IPS-18c (cell line): ENCODE results near the gene PER3.

Experiments used
- H3K4me3 ChIP-seq: 2 replicates; pipeline ENCODE4 v1.7.0; 2013; ENCODE audit warnings: low read depth, mild to moderate bottlenecking, low read length, moderate library complexity; ENCODE audit not compliant: insufficient read depth
- H3K9me3 ChIP-seq: one replicate; pipeline ENCODE4 v1.6.1; 2013; ENCODE audit warnings: mild to moderate bottlenecking, low read length, moderate library complexity; ENCODE audit not compliant: control insufficient read depth, insufficient read depth

Gene PER3

DNA sequence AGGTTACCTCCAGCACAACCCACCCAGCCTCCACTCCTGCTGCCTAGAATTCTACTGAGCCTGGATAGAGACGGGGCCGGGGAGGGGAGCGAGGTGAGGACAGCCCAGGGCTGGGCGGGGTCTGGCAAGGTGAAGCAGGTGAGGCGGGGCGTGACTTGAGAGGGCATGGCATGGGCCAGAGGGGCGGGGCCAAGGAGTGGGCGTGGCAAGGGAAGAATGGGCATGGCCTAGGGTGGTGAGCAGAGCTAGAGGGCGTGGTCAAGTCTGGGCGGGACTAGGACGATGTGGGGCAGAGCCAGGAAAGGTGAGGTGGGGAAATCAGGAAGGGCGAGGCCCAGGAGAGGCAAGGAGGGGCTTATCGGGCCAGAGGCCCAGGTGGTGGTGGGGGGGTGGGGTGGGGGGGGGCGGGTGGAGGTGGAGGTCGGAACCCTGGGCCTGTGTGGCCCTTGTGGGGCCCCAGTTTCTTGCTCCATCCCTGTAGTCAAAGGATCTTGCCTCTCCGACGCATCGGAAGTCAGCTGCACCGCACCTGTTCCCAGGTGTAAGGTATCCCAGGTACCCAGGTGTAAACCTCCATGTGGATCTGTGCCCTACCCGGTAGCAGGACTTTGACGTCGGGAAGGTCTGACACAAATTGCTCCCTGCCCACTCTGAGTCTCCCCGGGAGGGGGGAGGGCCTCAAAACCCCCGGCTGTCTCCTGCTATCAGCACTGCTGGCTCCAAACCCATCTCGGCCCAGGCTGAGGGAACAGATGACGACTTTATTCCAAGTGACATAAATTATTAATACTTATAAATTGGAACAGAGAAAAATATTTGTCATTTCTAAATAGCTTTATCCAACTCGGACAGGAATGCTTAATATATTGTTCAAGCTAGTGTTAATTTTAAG, 101.7 kb downstream of the PER3 start:
- Histone ChIP-seq H3K9me3 (no peaks in the 10 kb centered on the region), H3K4me3 (no peak overlapping the region)

DNA sequence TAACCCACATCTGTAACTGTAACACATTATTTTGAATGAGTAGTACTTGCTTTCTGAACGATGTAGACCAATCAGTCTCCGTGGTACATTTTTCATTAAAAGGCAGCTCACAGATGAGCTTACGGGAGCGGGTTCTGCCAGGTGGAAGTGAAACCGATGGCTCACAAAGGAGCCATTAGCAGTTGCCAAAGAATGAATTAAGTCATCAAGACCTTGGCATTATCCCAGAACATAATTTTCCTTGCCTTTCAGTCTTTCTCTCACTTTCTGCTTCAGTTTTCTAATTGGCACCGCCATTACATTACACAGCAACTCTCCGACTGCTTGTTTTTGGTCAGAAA, 102.3 kb downstream of the PER3 start:
- Histone ChIP-seq H3K9me3 (no peaks in the 10 kb centered on the region), H3K4me3 (no peak overlapping the region)

DNA sequence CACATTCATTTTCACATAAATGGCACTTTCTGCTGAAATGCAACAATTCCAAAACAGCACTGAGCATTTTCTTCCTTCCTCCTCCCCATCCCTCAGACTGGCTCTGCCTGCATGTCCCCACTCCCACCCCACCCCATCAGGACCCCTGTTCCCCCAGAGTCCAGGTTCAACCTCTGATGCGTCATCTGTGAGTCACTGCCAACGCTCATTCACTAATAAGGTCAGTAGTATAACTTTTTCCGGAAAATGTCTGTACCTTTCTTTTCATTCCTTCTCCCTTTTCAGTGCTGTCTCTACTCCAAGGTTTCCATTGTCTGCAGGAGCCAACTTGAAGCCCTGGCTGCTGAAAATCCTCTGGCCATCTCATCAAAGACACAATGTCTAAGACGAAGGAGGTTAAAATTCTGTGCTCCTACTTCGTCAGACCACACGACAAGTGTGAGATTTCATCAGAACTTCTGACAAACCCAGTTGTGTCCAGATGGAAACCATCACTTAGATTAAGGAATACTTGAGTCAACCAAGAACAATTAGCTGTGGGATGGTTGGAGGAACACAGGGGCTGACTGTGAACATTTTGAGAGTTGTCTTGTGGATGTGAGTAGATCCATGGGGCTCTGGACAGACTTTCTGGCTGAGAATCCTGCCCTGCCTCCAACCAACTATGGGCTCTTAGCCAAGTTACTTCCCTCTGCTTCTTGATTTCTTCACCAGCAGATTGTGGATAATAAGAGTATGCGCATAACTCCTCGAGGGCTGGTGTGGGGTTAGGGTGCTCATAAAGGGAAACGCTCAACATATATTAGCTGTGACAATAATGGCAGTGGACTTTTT, 104.4 kb downstream of the PER3 start:
- Histone ChIP-seq H3K9me3 (no peaks in the 10 kb centered on the region), H3K4me3 (no peak overlapping the region)

DNA sequence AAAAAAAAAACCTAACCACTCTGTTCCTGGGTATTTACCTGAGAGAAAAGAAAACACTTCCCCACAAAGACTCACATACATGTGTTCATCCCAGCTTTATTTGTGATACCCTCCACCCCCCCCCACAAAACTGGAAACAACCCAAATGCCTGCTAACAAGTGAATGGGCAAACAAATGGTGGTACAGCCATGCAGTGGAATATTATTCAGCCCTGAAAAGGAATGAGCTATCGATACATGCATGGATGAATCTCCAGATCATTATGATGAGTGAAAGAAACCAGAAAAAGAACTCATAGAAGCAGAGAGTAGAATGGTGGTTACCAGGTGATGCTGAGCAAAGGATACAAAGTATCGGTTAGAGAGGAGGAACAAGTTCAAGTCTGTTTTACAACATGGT, 106.8 kb downstream of the PER3 start:
- no peak overlapping the region for H3K4me3 ChIP-seq
- no peaks in the 10 kb centered on the region for H3K9me3 ChIP-seq

DNA sequence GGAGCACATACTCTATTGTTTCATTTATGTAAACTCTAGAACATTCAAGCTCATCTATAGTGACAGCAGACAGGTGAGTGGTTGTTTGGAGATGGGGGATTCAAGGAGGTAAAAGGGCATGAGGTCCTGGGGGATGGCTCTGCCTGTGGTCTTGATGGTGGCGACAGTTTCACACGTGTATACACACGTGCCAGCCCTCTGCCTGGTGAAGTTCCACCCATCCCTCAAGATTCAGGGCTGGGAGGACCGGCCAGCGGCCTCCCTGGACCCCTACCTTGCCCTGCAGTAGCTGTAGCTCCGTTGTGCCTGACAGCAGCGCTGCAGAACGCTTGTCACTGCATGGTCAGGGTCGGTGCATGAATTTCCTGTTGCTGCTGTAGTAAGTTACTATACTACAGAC, 107.7 kb downstream of the PER3 start:
- Histone ChIP-seq H3K9me3 (no peaks in the 10 kb centered on the region), H3K4me3 (no peak overlapping the region)

DNA sequence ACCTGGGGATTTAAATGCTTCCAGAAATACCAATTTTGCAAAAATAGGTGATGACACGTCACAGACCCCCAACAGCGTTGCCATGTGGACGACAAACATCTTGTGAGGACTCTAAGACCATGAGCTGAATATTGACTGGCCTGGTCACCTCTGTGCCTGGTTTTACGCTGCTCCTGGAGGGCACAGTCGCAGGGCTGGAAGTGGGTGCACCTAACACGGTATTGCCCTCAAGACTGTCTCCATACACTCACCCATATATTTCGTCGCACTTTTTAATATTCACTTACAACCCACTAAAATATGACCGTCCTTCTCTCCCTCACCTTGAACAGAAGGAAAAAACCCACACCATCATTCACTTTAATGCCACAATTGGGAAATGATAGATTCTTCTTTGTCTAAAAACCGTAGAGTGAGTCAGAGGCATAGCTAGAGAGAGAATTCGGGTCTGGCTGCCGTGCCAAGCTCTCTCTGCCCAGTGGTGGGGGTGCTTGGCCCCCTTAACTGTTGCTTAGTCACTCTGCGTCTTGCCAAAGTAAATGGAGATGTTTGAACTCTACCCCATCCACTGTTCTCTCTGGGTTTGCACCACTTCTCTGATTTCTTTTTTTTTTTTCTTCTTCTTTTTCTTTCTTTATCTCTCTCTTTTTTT, 109.6 kb downstream of the PER3 start:
- Histone ChIP-seq H3K4me3 (no peak overlapping the region), H3K9me3 (no peaks in the 10 kb centered on the region)
